BJ (cell line): ENCODE measurements around the gene GJC1. TPM values are rescaled to one million over a fixed set of nuclear protein-coding genes. Genes with fewer than 3 reads are reported as not detected.

Experiments used
- CTCF ChIA-PET: fragments of 350-600 bp; formaldehyde crosslinking; extraction: SDS; loops from one replicate; lab custom pipeline; 2021; ENCODE audit warnings: antibody characterized with exemption, inconsistent platforms; lab: Yijun Ruan, JAX
- POLR2A ChIA-PET: fragments of 300-600 bp; sonication (Branson Sonifier 250); formaldehyde crosslinking; extraction: SDS; loops from one replicate; lab custom pipeline; 2021; ENCODE audit warnings: antibody characterized with exemption; lab: Charles Lee
- DNase-seq: peaks from one replicate; pipeline ENCODE4 v3.0.0-alpha.2; 2011; ENCODE audit warnings: low read depth
- H3K27me3 ChIP-seq: 2 replicates; pipeline ENCODE4 v1.6.0; 2011; ENCODE audit warnings: low read length; ENCODE audit not compliant: control insufficient read depth, insufficient read depth
- H3K36me3 ChIP-seq: 2 replicates; pipeline ENCODE4 v1.5.1; 2011; ENCODE audit warnings: low read length; ENCODE audit not compliant: control insufficient read depth, insufficient read depth
- H3K4me3 ChIP-seq: 2 replicates; pipeline ENCODE4 v1.5.1; 2011; ENCODE audit warnings: low read depth, mild to moderate bottlenecking, control low read depth, low read length
- CTCF ChIP-seq: IDR thresholded peaks from 2 replicates; pipeline ENCODE4 v1.5.1; 2011; ENCODE audit warnings: low read depth, mild to moderate bottlenecking, control low read depth, inconsistent platforms, low read length, moderate library complexity; ENCODE audit not compliant: insufficient read depth
- polyA plus RNA-seq: library from polyadenylated mRNA; depleted of rRNA; stranded (reverse); fragments of >200 nt; gene quantifications from 2 replicates; pipeline ENCODE4 v1.2.3, GENCODE V29; 2011

Gene GJC1
- polyA plus RNA-seq, 1 experiment, result 26.5 TPM

- DNase-seq, result no peak
- no peak overlapping the region for H3K4me3 ChIP-seq
- no peak for TF ChIP-seq CTCF
- CTCF ChIA-PET, result interaction anchor here (0.7 to 14.4 kb wide), 5 partner anchors 8 to 109 kb away, joined by 3 to 368 read pairs (median 8); no protein-coding TSS in a partner anchor
- H3K36me3 ChIP-seq, result no peaks in the 10 kb centered on the region
- POLR2A ChIA-PET, result no interaction called here
- peaks cover 7% of the 10 kb centered on the region; the same call in 1 of the 2 replicates for H3K27me3 ChIP-seq
Measured at GRCh38 chr17:44770166-44770925, 59.7 kb downstream of the GJC1 start.

GRCh38 chr17:44769647-44770084 lies 60.4 kb downstream of the GJC1 start:
- H3K36me3 ChIP-seq, result no peaks in the 10 kb centered on the region
- ChIA-PET CTCF (interaction anchor here (2.5 to 14.4 kb wide), 2 partner anchors 9 to 109 kb away, joined by 9 to 368 read pairs; no protein-coding TSS in a partner anchor), POLR2A (no interaction called here)
- DNase-seq, result no peak
- no peak for TF ChIP-seq CTCF
- no peak overlapping the region for H3K4me3 ChIP-seq
- peaks cover 8% of the 10 kb centered on the region; the same call in 1 of the 2 replicates for H3K27me3 ChIP-seq

DNA sequence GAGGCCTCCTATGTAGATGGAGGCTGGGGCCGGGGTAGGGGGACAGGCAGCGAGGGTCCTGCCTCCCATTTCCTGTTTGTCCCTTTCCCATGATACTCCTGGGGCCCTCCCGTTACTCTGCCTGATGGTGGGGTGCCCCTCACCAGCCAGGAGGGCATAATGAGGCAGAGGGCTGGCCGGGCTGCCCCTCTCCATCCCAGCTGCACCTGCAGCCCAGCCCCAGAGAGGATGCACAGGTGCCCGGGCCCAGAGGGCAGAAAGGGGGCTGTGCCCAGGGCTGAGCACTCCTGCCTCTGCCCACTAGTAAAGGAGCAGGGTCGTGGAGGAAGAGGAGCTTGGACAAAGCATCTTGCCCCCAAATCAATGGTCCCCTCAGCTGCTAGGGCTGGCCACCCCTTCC lies 60.9 kb downstream of the GJC1 start:
- H3K4me3 ChIP-seq, result no peak overlapping the region
- no peak for TF ChIP-seq CTCF
- no peaks in the 10 kb centered on the region for H3K36me3 ChIP-seq
- peaks cover 8% of the 10 kb centered on the region; the same call in 1 of the 2 replicates for H3K27me3 ChIP-seq
- POLR2A ChIA-PET, result no interaction called here
- CTCF ChIA-PET, result interaction anchor here (2.5 to 14.4 kb wide), 2 partner anchors 10 to 110 kb away, joined by 9 to 368 read pairs; no protein-coding TSS in a partner anchor
- DNase-seq, result no peak

DNA sequence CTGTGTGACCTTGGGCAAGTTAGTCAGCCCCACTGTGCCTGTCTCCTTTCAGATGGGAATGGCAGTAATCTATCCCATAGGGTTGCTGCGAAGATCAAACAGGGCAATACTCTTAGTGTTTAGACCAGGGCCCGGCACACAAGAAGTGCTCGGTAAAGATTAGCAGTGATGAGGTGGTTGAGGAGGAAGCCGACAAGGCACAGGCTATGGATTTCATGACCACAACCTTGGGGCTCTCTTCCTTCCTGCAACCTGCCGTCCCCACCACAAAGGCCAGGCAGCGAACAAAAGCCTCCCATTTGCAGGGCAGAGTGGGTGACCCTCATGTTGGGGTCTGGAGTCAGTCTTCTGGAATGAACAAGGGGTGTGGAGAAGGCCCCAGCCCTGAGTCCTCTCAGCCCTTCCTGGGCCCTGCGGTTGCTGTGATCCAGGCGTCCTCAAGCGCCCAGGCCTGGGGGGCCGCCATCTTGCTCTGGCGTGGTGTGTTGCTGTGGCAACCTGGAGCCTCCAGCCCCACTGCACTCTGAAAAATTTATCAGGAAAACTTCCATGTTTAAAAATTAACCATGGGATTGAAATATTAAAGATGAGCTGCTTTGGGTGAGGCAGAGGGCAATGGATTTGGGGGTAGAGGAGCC lies 61.5 kb downstream of the GJC1 start:
- no peak for DNase-seq
- H3K36me3 ChIP-seq, result no peaks in the 10 kb centered on the region
- ChIA-PET POLR2A (no interaction called here), CTCF (interaction anchor here (1.7 to 14.4 kb wide), 3 partner anchors 10 to 110 kb away, joined by 6 to 368 read pairs (median 9); no protein-coding TSS in a partner anchor)
- TF ChIP-seq CTCF, result no peak
- H3K4me3 ChIP-seq, result no peak overlapping the region
- peaks cover 10% of the 10 kb centered on the region; the same call in 1 of the 2 replicates for H3K27me3 ChIP-seq

- ChIA-PET CTCF (interaction anchor here (1.7 kb wide), 1 partner anchor 111 kb away, joined by 6 read pairs; no protein-coding TSS in a partner anchor), POLR2A (no interaction called here)
- DNase-seq, result no peak
- TF ChIP-seq CTCF, result no peak
- Histone ChIP-seq H3K4me3 (no peak overlapping the region), H3K36me3 (no peaks in the 10 kb centered on the region), H3K27me3 (peaks cover 6% of the 10 kb centered on the region; the same call in 1 of the 2 replicates)
Measured at GRCh38 chr17:44767493-44767892, 62.6 kb downstream of the GJC1 start.
